HG03139 (cell line): Measurements from ENCODE around the gene TESK1.
A peak's percentile ranks its signal among the peaks of the same experiment; 100 is the strongest.
"Not testable (repeated sequence)": the region's sequence is repeated elsewhere in the genome, so short reads cannot be mapped to it uniquely, and the experiment has no call there.

Experiments used
- ATAC-seq: cut with Tn5 transposase; IDR thresholded peaks from one replicate; pipeline ENCODE4 v1.9.1; 2021; ENCODE audit not compliant: unreplicated experiment

Gene TESK1

GRCh38 chr9:35645736-35646135 is 40.7 kb downstream of the TESK1 start:
- ATAC-seq = not testable (repeated sequence)

GRCh38 chr9:35646153-35646532 is 41.1 kb downstream of the TESK1 start:
- no peak for ATAC-seq

GRCh38 chr9:35646533-35647265 is 41.6 kb downstream of the TESK1 start:
- peak; percentile 79 for ATAC-seq

- no peak for ATAC-seq
These were observed 44.6 kb downstream of the TESK1 start for GRCh38 chr9:35649431-35650340.

- no peak for ATAC-seq
These were observed 45.5 kb downstream of the TESK1 start, which contains the start of gene SIT1 for GRCh38 chr9:35650341-35651158. Gene SIT1, minus strand, starts transcription at chr9:35650931. Its CDS starts 78 bp downstream, at chr9:35650853.

GRCh38 chr9:35651956-35652828 is 47.1 kb downstream of the TESK1 start:
- ATAC-seq = no peak

- ATAC-seq = no peak
These were observed 47.8 kb downstream of the TESK1 start for GRCh38 chr9:35652829-35653209.

- no peak for ATAC-seq
These were observed 48.5 kb downstream of the TESK1 start for GRCh38 chr9:35653611-35654010.

GRCh38 chr9:35656348-35656747 is 51.3 kb downstream of the TESK1 start:
- no peak for ATAC-seq

GRCh38 chr9:35656831-35657545 is 51.9 kb downstream of the TESK1 start:
- ATAC-seq = no peak

GRCh38 chr9:35657546-35658136 is 52.6 kb downstream of the TESK1 start, which contains the start of gene RMRP:
Gene RMRP, minus strand, starts transcription at chr9:35658019.
- peak; percentile 78 for ATAC-seq

GRCh38 chr9:35658137-35658967 is 53.3 kb downstream of the TESK1 start, which contains the start of gene CCDC107:
Gene CCDC107, plus strand, starts transcription at chr9:35658292. Its CDS starts 88 bp downstream, at chr9:35658380.
- peak; percentile 54 for ATAC-seq

GRCh38 chr9:35658968-35659220 is 53.8 kb downstream of the TESK1 start:
- no peak for ATAC-seq

- ATAC-seq = no peak
These were observed 54.3 kb downstream of the TESK1 start for GRCh38 chr9:35659340-35659739.
